Measurements from ENCODE around the gene XPO6. TPM values are rescaled to one million over a fixed set of nuclear protein-coding genes. Genes with fewer than 3 reads are reported as not detected.

The XPO6 gene
- polyA plus RNA-seq, 3 donors = 70.3 to 75.1 (median 73.7) TPM

DNA sequence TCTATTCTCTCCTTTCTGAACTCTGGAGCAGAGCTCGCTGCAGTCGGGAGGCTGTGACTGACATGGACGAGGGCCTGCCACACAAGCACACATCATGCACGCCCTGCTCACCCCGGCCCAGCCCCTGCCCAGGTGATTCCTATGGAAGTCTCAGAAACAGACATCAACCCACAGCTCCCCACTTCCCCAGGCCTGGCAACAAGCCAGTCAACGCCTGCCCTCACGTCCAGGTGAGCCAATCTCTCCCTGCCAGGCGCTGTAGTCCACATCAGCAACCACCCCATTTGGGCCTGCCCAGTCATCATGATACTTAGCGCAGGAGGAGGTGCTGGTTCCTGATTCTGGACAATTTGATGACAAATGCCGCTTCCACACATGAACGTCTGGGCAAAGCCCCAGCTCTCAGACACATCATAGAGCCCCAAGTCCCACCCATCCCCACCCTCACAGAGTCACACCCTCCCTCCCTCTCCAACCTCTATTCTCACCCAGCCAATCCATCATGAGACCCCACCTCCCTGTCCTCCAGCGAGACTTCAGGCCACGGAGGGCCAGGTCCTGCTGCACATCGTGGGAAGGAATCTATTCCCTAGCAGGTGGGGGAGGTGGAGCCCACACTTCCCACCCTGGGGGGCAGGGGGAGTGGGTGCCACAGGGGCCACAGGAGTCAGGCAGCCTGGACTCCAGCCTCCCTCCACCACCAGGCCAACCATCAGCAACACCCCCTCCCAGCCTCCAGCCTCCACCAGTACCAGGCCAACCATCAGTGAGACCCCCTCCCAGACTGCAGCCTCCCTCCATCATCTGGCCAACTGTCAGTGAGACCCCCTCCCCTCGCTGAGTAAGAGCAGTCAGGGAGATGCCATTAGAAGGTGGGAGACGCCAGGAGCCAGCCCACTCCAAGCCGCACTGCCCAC, 114.5 kb downstream of the XPO6 start:
- DNase-seq (ENCODE audit: low read depth in 3 of 3, low spot score in 2 of 3) = no peak

DNA sequence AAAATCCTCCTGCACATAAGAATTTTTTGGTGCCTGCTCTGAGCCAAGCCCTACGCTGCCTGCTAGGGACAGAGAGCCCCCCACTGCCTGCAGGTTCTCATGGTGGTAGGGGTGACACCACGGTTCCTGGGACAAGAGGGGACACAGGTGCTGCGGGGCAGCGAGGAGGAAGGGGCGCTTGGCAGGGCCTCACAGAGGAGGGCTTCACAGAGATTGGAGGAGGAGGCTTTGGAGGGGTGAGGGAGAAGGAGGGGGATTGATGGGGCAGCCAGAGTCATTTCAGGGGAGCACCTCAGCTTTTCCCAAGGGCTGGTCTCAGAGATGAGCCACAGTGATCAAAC, 118.4 kb downstream of the XPO6 start:
- no peak for DNase-seq (ENCODE audit: low read depth in 3 of 3, low spot score in 2 of 3)

DNA sequence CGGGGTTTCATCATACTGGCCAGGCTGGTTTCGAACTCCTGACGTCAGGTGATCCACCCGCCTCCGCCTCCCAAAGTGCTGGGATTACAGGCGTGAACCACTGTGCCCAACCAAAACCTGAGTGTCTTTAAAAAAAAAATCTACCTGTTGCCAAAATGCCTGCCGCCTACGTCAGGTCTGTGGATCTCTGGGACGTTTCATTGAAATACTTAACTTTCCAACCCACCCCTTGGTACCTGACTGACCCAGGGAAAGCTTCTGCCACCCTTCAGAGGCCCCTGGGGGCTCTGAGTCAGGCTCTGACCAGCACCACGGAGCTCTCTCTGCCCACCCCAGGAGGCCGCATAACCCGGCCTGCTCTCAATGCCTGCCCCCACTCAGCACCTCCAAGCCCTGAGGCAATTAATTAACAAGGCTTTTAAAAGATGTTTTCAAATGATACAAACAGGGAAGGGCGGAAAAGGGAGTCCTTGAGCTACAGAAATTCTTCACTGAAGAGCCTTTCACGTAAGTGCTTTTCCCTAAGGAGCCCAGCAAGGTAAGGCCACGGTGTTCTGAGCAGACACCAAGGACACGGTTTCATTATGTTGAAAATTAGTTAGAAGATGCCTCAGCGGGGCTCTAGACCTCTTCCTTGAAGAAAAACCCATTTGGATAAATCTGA, 118.9 kb downstream of the XPO6 start:
- DNase-seq (ENCODE audit: low read depth in 3 of 3, low spot score in 2 of 3) = no peak

DNA sequence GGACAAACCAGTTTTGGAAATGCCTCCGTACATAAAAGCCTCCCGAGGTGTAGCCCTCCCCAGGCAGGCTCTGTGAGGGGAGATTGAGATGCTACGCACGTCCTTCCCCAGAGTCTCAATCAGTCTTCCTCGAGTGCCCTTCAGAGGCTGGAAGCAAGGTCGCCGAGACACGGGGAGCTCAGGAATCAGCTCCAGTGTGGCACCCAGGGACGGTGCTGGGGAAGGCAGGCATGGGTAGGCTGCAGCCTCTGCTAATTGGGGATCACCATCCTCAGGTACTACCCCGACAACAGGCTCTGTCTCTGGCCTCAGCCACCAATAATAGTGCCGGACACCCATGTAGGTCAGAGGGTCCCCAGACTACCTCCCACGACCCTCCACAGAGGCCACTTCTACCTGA, 120.1 kb downstream of the XPO6 start:
- no peak for DNase-seq (ENCODE audit: low read depth in 3 of 3, low spot score in 2 of 3)

GRCh38 chr16:28090646-28091377, 121.0 kb downstream of the XPO6 start:
- DNase-seq (ENCODE audit: low read depth in 3 of 3, low spot score in 2 of 3) = no peak

GRCh38 chr16:28089992-28090365, 121.8 kb downstream of the XPO6 start:
- no peak for DNase-seq (ENCODE audit: low read depth in 3 of 3, low spot score in 2 of 3)

DNA sequence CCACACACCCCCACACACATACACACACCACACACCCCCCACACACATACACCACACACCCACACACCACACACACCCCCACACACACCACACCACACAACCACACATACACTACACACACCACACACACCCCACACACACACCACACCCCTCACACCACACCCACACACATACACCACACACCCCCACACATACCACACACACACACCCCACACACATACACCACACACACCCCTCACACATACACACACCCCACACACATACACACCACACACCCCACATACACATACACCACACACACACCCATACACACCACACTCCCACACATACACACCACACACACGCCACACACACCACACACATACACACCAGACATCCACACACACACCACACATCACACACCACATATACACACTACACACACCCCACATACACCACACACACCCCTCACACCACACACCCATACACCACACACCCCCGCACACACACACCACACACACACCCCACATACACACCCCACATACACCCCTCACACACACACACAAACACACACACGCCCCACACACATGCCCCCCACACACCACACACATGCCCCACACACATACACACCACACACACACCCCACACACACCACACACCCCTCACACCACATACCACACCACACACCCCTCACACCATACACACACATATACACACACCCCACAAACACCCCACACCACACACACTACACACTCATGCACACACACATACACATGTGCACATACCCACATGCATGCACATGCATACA, 122.4 kb downstream of the XPO6 start:
- DNase-seq (ENCODE audit: low read depth in 3 of 3, low spot score in 2 of 3) = no peak

GRCh38 chr16:28087675-28088300, 124.0 kb downstream of the XPO6 start:
- no peak for DNase-seq (ENCODE audit: low read depth in 3 of 3, low spot score in 2 of 3)

DNA sequence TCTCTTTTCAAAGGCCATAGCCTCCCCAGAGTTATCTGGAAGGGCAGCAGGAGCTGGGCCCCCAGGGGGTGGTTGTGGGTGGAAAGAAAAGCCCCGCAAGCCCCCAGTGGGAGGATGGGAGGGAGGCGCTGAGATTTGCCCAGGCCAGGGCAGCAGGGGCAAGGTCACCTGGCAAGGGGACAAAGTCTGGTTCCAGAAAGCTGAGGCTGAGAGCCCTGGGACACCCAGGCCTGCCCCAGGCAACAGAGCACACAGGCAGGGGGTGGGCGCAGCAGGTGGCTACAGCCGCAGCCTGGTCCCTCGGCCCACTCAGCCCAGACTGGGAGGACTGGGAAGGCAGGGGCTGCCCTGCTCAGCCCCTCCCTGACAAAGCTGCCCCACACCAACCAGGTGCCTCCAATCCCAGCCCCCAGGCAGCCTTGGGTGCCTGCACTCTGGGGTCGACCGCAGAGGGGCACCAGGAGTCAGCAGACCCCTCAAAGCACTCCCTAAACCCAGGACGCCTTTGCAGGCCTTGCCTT, 124.6 kb downstream of the XPO6 start:
- no peak for DNase-seq (ENCODE audit: low read depth in 3 of 3, low spot score in 2 of 3)

GRCh38 chr16:28086186-28087139, 125.3 kb downstream of the XPO6 start:
- no peak for DNase-seq (ENCODE audit: low read depth in 3 of 3, low spot score in 2 of 3)

GRCh38 chr16:28085389-28086171, 126.2 kb downstream of the XPO6 start:
- no peak for DNase-seq (ENCODE audit: low read depth in 3 of 3, low spot score in 2 of 3)

DNA sequence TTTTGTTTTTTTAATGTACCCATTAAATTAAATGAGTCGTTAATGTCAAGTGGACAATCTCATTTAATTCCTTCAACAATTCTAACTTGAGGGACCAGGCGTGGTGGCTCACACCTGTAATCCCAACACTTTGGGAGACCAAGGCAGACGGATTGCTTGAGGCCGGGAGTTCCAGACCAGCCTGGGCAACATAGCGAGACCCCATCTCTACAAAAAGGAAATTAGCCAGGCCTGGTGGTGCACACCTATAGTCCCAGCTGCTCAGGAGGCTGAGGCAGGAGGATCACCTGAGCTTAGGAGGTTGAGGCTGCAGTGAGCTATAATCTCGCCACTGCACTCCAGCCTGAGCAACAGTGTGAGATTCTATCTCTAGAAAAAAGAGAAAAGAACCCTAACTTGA, 127.6 kb downstream of the XPO6 start:
- DNase-seq (ENCODE audit: low read depth in 3 of 3, low spot score in 2 of 3) = no peak

GRCh38 chr16:28082624-28083023, 129.1 kb downstream of the XPO6 start:
- DNase-seq (ENCODE audit: low read depth in 3 of 3, low spot score in 2 of 3) = no peak

DNA sequence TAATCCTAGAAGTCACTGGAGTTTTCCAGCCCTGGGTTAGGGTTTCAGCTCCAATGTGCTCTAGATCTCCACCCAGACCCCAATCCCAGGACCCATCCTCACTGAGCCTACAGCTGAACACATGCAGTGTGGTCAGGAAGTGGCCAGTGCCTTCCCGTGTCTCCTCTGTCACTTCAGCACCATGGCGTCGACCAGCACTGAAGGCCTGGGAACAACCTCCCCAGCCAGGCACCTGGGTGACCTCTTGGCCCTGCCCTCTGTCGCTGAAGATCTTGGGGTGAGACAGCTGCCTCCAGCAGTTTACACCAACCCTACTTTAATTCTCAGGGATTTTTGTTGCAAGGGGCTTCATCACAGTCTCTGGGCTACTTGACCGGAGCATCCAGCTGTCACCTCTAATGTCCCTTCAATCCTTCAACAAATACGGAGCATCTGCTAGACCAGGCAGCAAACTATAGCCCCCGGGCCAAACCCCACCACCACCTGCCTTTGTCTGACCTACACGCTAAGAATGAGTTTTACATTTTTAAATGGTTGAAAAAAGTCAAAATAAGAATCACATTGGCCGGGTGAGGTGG, 130.3 kb downstream of the XPO6 start:
- DNase-seq (ENCODE audit: low read depth in 3 of 3, low spot score in 2 of 3) = no peak

DNA sequence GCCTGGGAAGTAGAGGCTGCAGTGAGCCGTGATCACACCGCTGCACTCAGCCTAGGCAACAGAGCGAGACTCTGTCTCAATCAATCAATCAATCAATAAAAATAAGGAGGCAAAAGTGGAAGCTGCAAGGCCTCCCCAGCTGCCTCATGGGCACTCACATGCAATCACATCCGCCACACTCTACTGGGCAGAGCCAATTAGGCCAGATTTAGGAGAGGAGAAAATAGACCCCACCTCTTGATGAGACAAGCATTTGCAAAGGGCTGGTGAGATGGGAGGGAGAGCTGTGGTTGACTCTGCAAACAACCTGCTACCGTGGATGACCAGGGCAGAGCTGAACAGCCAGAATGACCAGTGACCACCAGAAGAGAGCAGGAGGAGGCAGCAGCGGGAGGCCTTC, 133.5 kb downstream of the XPO6 start:
- DNase-seq (ENCODE audit: low read depth in 3 of 3, low spot score in 2 of 3) = no peak

DNA sequence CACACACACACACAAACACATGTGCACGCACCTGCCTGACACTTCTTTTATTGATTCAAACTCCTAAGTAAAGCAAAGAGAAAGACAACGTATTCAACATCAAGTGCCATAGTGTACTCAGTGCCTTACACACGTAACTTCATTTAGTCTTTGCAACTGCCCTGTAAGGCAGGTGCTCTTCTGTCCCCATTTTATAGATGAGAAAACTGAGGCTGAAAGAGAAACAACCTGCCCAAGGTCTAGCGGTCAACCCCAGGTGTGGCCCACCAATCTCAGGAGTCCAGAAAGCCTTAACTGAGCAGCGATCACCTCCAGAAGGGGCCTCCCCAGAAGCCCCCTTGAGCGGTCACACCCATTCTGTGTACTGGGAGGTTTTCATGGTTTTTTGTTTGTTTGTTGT, 137.9 kb downstream of the XPO6 start:
- DNase-seq (ENCODE audit: low read depth in 3 of 3, low spot score in 2 of 3) = no peak

DNA sequence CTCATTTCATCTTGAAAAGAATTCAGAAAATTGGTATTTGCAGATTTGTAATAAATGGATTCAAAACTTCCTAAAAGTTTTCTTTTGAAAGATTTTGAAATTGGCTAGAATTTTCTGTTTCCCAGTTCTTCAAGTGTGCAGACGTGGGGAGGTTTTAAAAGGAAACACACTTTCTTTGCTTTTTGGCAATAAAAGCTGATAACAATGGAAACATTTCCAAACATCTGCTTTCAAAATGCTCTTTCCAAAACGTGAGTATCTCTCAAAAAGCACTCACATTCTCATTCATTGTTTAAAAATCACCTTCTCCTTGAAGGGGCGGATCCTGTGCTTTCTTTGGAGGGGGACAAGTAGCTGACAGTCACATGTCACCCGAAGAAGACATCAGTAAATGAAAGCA, 139.7 kb downstream of the XPO6 start:
- no peak for DNase-seq (ENCODE audit: low read depth in 3 of 3, low spot score in 2 of 3)
